Sigmoid colon (tissue), 3 donors: Measurements from ENCODE around the gene NEMP1.

Experiments used
- CTCF ChIP-seq, 4 experiments: fragments of 450-650 bp in 3 of 4; fragments of 200-600 bp in 1 of 4; IDR thresholded peaks; one replicate each; pipeline ENCODE4 v1.5.1; 2016 to 2019; ENCODE audit warnings: antibody characterized with exemption in 4 of 4, mild to moderate bottlenecking in 3 of 4, moderate library complexity in 2 of 4
- POLR2A ChIP-seq, 2 donors: fragments of 450-650 bp; IDR thresholded peaks; one replicate each; pipeline ENCODE4 v1.6.1; 2016; ENCODE audit warnings: antibody characterized with exemption in 2 of 2, mild to moderate bottlenecking in 2 of 2, moderate library complexity in 2 of 2

DNA sequence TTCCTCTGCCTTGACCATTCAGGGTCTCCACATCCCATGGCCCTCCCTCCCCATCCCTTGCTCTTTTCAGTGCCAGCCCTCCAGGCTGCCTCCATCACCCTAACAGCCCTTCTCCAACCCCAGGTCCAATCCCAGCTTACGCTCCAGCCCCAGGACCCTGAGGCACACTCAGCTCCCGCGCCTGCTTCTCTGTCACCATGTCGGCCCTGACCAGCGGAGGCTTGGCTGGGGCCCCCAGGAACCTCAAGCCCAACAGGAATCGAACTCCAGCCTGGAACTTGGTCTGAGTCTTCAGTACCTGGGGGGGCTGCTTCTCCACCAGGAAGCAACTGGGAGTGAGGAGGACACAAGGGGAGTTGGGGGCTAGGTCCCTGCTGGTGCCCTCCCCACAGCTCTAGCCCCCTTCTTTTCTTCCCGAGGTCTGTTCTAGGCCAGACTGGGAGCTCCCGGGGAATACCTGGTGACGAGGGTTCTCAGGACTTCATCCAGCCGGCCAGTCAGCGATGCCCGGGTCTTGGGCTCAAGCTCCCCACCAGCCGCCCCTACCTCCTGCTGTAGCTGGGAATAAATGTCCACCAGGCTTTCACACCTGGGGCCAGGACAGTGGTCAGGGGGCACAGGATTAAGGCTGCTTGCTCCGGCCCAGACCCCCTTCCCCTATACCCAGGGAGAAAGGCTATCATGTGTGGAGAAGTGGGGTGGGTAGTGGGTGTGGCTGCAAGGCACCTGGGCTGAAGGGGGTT is 26.6 kb upstream of the NEMP1 start:
- TF ChIP-seq CTCF (IDR thresholded peaks at IDR 0.05) (no peak), POLR2A (IDR thresholded peaks at IDR 0.05) (no peak)
